MM.1S (cell line): ENCODE results near the gene MRPL23.

Source experiments
- EZH2phosphoT487 ChIP-seq: fragments of 300-600 bp; sonication (generic); IDR thresholded peaks from 2 replicates; pipeline ENCODE4 v1.6.1; 2018; ENCODE audit warnings: antibody characterized with exemption, low read length
- TF ChIP-seq, protein P1 (sequence below): fragments of 300-600 bp; sonication (generic); IDR thresholded peaks from 2 replicates; pipeline ENCODE4 v1.5.1; 2016; ENCODE audit warnings: antibody characterized with exemption, low read length, mixed read lengths

DNA sequence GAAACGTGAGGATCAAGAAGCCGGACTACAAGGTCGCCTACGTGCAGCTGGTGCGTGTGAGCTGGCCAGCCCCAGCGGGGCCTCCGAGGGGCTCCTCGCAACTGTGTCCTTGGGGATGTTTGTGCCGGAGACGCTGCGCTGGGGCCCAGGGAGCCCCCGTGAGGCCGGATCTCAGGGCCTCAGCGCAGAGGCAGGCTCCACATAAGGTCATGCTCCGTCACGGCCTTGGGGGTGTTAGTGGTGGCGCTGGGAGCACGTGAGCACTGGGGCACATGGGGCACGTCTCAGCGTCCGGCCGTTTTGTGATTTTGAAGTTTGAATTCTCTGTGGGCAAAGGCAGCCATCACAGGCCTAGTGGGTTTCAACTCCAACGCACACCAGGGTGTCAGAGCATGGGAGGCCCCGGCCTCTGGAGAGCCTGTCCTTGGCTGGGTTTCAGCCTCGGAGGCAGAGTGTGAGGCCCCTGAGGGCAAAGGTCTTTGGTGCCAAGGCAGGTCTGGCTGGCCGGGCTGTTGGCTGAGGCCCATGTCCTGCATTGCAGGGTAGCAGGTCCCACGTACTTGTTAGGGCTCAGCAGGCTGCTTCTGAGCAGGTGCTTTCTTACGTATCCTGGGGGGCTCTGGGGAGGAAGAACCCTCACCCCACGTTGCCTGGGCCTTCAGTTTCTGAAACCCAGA lies 5.8 kb downstream of the MRPL23 start:
- TF ChIP-seq, protein P1, sequence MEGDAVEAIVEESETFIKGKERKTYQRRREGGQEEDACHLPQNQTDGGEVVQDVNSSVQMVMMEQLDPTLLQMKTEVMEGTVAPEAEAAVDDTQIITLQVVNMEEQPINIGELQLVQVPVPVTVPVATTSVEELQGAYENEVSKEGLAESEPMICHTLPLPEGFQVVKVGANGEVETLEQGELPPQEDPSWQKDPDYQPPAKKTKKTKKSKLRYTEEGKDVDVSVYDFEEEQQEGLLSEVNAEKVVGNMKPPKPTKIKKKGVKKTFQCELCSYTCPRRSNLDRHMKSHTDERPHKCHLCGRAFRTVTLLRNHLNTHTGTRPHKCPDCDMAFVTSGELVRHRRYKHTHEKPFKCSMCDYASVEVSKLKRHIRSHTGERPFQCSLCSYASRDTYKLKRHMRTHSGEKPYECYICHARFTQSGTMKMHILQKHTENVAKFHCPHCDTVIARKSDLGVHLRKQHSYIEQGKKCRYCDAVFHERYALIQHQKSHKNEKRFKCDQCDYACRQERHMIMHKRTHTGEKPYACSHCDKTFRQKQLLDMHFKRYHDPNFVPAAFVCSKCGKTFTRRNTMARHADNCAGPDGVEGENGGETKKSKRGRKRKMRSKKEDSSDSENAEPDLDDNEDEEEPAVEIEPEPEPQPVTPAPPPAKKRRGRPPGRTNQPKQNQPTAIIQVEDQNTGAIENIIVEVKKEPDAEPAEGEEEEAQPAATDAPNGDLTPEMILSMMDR = no peak
- no peak for TF ChIP-seq EZH2phosphoT487
